Fibroblast of villous mesenchyme (primary cell): ENCODE results near the gene RNF166. TPM values are rescaled to one million over a fixed set of nuclear protein-coding genes. Genes with fewer than 3 reads are reported as not detected.

Source experiments
- DNase-seq: peaks from one replicate; pipeline ENCODE4 v3.0.0-alpha.2; 2010; ENCODE audit warnings: low read depth
- H3K4me3 ChIP-seq: 2 replicates; pipeline ENCODE4 v1.5.1; 2011; ENCODE audit warnings: low read depth, mild to moderate bottlenecking, low read length
- total RNA-seq: library from RNA; depleted of rRNA; stranded (reverse); fragments of >200 nt; gene quantifications from 2 replicates; pipeline ENCODE4 v1.2.3, GENCODE V29; 2012
- TF ChIP-seq, protein P1 (sequence below): IDR thresholded peaks from 2 replicates; pipeline ENCODE4 v1.5.1; 2012; ENCODE audit warnings: low read depth, mild to moderate bottlenecking, low read length; ENCODE audit not compliant: insufficient read depth

The RNF166 gene
- total RNA-seq, 1 donor: 13.0 TPM

DNA sequence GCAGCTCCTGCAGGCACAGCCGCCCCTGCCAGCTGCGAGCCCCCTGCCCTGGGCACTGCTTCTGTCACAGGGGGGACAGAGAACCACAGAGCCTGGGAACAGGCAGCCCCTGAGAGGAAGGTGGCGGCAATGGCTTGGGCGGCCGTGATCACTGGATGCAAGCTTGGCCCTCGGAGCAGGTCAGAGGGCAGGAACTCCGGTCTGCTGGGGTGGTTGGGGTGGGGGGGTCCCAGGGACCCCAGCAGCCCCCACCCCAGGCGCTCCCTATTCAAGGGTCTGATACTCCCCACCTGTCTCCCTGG is 53.5 kb downstream of the RNF166 start:
- no peak for DNase-seq
- TF ChIP-seq, protein P1, sequence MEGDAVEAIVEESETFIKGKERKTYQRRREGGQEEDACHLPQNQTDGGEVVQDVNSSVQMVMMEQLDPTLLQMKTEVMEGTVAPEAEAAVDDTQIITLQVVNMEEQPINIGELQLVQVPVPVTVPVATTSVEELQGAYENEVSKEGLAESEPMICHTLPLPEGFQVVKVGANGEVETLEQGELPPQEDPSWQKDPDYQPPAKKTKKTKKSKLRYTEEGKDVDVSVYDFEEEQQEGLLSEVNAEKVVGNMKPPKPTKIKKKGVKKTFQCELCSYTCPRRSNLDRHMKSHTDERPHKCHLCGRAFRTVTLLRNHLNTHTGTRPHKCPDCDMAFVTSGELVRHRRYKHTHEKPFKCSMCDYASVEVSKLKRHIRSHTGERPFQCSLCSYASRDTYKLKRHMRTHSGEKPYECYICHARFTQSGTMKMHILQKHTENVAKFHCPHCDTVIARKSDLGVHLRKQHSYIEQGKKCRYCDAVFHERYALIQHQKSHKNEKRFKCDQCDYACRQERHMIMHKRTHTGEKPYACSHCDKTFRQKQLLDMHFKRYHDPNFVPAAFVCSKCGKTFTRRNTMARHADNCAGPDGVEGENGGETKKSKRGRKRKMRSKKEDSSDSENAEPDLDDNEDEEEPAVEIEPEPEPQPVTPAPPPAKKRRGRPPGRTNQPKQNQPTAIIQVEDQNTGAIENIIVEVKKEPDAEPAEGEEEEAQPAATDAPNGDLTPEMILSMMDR: no peak
- H3K4me3 ChIP-seq: no peak overlapping the region

DNA sequence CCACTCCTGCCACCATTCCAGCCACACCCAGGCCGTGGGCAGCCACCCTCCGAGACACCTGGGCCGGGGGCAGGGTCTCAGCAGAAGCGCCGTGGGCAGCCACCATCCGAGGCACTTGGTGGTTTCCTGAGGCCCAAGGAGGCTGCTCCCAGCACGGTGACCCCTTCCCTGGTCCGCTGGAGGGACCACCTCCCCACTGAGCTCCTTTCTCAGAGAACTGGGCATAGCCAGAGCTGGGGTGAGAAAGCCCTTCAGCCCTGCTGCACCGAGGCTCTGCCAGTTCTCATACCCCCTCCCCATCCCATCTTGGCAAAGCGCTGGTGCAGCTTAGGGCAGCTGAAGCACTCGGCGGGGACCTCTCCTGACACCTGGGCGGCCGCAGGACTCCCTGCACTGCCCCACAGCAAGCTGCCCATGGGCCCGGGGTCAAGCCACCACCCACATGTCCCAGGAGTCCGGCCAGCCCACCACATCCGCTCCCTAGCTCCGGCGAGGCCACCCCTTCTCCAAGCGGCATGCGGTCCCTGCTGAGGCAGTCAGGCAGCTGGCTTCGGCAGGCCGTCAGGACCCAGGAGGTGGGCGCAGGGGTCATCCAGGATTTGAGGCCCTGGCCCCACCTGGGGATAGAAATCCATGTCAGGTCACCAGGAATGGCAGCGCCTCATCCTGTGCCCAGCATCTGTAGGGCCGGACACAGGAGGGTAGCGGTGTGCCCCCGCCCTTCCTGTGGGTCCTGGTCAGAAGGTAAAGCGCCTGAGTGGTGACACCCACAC is 54.0 kb downstream of the RNF166 start:
- no peak for DNase-seq
- TF ChIP-seq, protein P1: no peak
- H3K4me3 ChIP-seq: no peak overlapping the region

DNA sequence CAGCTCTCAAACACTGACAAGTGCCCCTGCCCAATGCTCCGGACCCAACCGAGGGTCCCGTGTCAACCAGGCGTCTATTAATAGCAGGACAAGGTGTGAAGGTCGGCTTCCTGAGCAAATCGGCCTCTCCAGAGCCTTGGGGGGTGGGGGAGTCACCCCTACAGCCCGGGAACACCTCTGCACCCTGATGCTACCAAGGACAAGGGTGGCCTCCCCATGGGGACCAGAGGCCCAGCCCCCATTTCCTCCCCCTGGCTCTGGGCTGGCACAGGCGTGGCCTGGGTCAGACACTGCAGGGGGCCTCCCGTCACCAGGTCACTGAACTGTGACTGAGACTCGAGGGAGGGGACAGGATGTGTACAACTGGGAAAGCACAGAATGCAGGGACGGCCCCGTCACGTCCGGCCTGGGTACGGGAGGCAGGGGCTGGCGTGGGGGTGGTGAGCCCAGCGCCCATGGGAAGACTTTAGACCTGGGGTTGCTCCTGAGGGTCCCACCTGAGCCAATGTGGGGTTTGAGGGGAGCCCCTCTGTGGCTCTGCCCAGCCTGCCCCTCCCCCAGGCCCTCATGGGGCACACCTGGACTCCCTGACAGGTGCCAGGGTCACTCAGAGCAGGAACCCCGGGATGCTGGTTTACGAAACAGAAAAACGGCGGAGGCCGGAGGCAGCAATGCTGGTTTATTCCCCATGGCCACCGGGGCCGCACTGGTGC is 54.8 kb downstream of the RNF166 start:
- no peak for DNase-seq

DNA sequence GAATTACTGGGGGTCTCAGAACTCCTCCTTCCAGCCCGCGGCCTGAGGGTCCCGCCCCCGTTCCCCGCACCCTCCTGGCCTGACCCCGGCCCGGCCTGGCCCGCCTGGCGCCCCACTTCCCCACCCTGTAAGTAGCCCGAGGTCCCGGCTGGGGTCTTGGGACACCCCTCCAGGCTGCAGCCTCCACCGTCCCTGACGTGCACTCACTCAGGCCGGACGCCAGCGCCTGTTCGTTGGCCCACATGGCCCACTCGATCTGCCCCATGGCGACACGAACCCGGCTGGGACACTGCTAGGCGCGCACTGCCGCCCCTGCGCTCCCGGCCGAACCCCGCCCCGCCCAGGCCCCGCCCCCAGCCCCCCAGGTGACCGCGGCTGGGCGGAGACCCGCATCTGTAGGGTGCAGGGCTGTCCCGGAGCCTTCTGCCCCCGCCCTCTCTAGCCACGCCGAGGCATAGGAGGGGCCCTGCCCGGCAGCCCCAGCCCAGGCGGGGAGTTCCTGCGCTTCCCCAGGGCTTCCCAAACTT is 55.4 kb downstream of the RNF166 start, which contains the start of gene CYBA:
TSS of gene CYBA (minus strand) at position 305 of the 527 bp plus-strand sequence. CDS start at position 265, 40 bp downstream.
- peak within 1 kb of the TSS; percentile 84 for H3K4me3 ChIP-seq
- TF ChIP-seq, protein P1: no peak
- DNase-seq: peak; percentile 60

More for the DNA sequence above, 54.8 kb downstream of the RNF166 start:
- TF ChIP-seq, protein P1: no peak
- peak overlapping the region; percentile 84 for H3K4me3 ChIP-seq

DNA sequence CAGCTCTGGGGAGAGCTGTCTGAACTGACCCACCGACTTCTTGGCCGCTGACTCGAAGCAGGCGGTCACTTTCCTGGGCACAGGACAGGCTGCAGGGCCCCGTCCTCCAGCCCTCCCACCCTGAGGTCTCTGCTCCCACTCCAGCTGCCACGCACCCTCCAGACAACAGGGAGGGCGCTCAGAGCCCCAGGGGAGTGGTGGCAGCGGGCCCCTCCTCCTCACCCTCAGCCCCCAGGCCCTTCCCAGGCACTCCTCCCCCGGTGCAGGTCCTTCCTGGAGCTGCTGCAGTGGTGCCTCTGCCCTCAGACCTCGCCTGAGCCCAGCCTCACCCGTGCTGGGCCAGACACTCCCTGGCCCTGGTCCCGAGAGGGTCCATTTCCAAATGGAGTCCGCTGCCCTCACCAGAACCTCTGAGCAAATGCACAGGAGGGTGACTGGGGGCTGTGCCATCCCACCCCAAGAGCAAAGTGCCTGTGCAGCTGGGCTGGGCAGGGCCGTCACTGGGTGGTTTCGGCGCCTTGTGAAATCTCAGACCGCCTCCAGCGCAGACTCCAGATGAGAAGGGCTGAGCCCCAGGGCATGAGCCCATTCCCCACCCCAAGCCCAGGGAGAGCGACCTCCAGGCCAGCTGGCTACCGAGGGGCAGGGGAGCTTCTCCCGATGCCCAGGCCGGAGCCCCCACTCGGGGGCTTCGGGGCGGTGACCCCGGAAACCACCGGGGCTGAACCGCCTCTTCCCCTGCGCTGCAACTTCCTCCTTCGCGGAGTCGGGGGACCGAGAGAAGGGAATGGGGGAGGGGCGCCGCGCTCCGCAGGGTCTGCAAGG is 56.1 kb downstream of the RNF166 start:
- TF ChIP-seq, protein P1: no peak
- peak; percentile 47 for DNase-seq
- H3K4me3 ChIP-seq: peak overlapping the region; percentile 84

DNA sequence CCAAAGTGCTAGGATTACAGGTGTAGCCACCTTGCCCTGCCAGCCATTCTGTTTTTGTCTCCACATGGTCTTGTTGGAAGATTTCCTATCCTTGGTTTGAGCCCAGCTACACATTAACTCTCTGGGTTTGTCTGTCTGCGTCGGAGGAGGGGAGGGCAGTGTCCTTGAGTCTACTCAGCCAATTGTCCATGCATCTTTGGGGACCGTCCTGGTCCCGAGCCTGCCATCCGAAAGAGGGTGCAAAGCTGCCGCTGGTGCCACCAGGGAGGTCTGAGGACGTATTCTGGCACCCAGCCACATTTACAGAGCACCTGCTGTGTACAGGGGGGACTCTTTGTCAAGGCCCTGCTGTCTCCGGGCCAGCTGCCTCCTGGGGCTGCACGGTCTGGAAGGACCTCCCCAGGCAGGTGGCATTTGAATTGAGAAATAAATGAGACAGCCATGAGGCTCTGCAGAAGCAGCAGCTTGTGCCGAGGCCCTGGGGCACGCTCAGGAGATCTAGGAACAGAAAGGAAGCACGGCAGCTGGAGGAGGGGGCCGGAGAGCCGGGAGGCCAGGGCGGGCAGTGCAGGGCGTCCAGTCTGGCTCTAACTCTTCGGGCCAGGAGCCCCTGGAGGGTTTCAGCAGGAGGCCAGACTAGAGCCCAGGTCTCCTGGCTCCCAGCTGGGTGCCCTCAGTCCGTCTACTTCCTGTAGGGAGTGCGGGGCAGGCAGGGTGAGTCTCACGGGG is 56.8 kb downstream of the RNF166 start:
- no peak for DNase-seq
- TF ChIP-seq, protein P1: no peak
- H3K4me3 ChIP-seq: peak overlapping the region; percentile 84
